Kidney glomerular epithelial cell (primary cell): ENCODE measurements around the gene RBM33.
"Not testable (repeated sequence)": the region's sequence is repeated elsewhere in the genome, so short reads cannot be mapped to it uniquely, and the experiment has no call there.

Source experiments
- DNase-seq: peaks from one replicate; lab custom pipeline; 2025; lab: John Stamatoyannopoulos, UW

The RBM33 gene

GRCh38 chr7:155644178-155644970, at the start of gene RBM33:
RBM33 (plus strand) TSS chr7:155644661; CDS start chr7:155644877, 216 bp downstream.
- DNase-seq: peak; percentile 81

GRCh38 chr7:155594961-155595366, 49.5 kb upstream of the RBM33 start:
- DNase-seq: no peak

GRCh38 chr7:155597753-155598140, 46.7 kb upstream of the RBM33 start:
- DNase-seq: peak; percentile 61

GRCh38 chr7:155598810-155599210, 45.7 kb upstream of the RBM33 start:
- DNase-seq: peak; percentile 66

- DNase-seq: no peak
Measured at GRCh38 chr7:155602156-155602555, 42.3 kb upstream of the RBM33 start.

- no peak for DNase-seq
Measured at GRCh38 chr7:155602750-155603149, 41.7 kb upstream of the RBM33 start.

- no peak for DNase-seq
Measured at GRCh38 chr7:155603205-155603857, 41.1 kb upstream of the RBM33 start.

GRCh38 chr7:155603858-155604503, 40.5 kb upstream of the RBM33 start:
- DNase-seq: no peak

GRCh38 chr7:155604504-155604997, 39.9 kb upstream of the RBM33 start:
- DNase-seq: no peak

- DNase-seq: no peak
Measured at GRCh38 chr7:155609185-155609584, 35.3 kb upstream of the RBM33 start.

GRCh38 chr7:155610633-155611193, 33.7 kb upstream of the RBM33 start:
- DNase-seq: no peak

GRCh38 chr7:155611808-155612447, 32.5 kb upstream of the RBM33 start:
- DNase-seq: no peak

- no peak for DNase-seq
Measured at GRCh38 chr7:155612658-155613057, 31.8 kb upstream of the RBM33 start.

GRCh38 chr7:155615085-155615484, 29.4 kb upstream of the RBM33 start:
- DNase-seq: not testable (repeated sequence)

- DNase-seq: peak; percentile 73
Measured at GRCh38 chr7:155618708-155619633, 25.5 kb upstream of the RBM33 start.

- DNase-seq: peak; percentile 46
Measured at GRCh38 chr7:155619634-155620271, 24.7 kb upstream of the RBM33 start.

GRCh38 chr7:155620497-155620896, 24.0 kb upstream of the RBM33 start:
- no peak for DNase-seq

- DNase-seq: no peak
Measured at GRCh38 chr7:155621418-155621980, 23.0 kb upstream of the RBM33 start.

- DNase-seq: no peak
Measured at GRCh38 chr7:155624412-155624811, 20.0 kb upstream of the RBM33 start.

- DNase-seq: no peak
Measured at GRCh38 chr7:155625557-155625956, 18.9 kb upstream of the RBM33 start.
